Uterus (tissue), 2 donors: ENCODE measurements around the gene SYCP2L.

Source experiments
- CTCF ChIP-seq, 4 experiments: fragments of 200-600 bp in 2 of 4; fragments of 450-650 bp in 2 of 4; sonication (generic) in 2 of 4; IDR thresholded peaks; one replicate each; pipeline ENCODE4 v1.5.1; 2016 to 2019; ENCODE audit warnings: antibody characterized with exemption in 4 of 4, mild to moderate bottlenecking in 2 of 4, moderate library complexity in 1 of 4
- POLR2A ChIP-seq, 2 donors: fragments of 450-650 bp; IDR thresholded peaks; one replicate each; pipeline ENCODE4 v1.6.1; 2016; ENCODE audit warnings: antibody characterized with exemption in 2 of 2, mild to moderate bottlenecking in 1 of 2, moderate library complexity in 1 of 2

GRCh38 chr6:10847684-10848083 lies 39.2 kb upstream of the SYCP2L start:
- no peak for TF ChIP-seq CTCF (IDR thresholded peaks at IDR 0.05)
- TF ChIP-seq POLR2A (IDR thresholded peaks at IDR 0.05) = no peak
